Measurements from ENCODE around the gene HOXA3. TPM values are rescaled to one million over a fixed set of nuclear protein-coding genes. Genes with fewer than 3 reads are reported as not detected.

HOXA3 gene
- total RNA-seq, 1 experiment from 2014 or later, result 9.2 TPM

DNA sequence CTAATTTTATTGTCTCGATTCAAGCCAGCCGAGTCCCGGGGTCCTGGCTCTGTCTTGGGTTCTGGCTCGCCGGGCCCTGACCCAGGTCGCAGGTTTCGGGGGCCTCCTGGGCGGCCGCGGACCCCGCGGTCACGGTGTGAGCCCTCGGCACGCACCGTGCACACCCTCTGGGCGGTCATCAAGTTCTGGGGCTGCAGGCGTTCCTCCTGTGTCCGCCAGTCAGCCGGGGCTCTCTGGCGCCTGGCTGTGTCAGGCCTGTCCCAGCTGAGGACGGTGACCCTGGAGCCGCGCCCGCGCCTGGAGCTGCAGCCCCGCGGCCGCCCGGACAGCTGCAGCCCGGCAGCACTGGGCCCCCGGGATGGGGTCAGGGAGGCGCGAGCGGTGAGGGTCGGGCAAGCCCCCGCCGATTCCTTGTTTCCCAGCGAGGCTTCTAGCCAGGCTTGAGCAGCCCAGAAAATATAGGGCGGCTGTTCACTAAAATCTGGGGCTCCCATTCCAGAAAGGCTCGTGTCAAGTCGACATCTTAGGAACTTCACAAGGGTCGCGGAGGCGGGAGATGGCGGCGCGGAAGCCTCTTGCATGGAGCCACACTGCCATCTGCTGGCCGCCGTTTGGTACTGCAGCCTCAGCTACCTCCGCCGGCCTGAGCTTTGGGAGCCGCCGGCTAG, 8.3 kb upstream of the HOXA3 start:
- intact Hi-C loops (cut with micrococcal nuclease), result loop anchor here (1.0 to 10.0 kb wide), 9 partner anchors 474 to 1593 kb away; partner anchors contain the start of genes CBX3 and HNRNPA2B1
- Histone ChIP-seq H3K4me3 (replicated peaks in 1 of 2; ENCODE audit: low read depth in 1 of 2, low read length in 2 of 2) (peak overlapping the region; percentile 49 to 77), H2AFZ (ENCODE audit: low read depth, low read length, poor library complexity, severe bottlenecking) (peak overlapping the region; percentile 39), H3K9me3 (ENCODE audit: control insufficient read depth in 1 of 2, insufficient read depth in 1 of 2, low read depth in 1 of 2, low read length in 2 of 2) (no peaks in the 10 kb centered on the region), H3K9ac (ENCODE audit: low read length) (peak overlapping the region; percentile 89), H3K9me2 (ENCODE audit: insufficient read depth) (no peaks in the 10 kb centered on the region), H3K27ac (ENCODE audit: low read depth, low read length) (peak overlapping the region; percentile 91), H3K27me3 (ENCODE audit: insufficient read depth, low read length) (no peaks in the 10 kb centered on the region), H3K4me1 (ENCODE audit: control insufficient read depth in 1 of 2, insufficient read depth in 2 of 2, low read length in 2 of 2) (peaks cover 14 to 53% of the 10 kb centered on the region in 2 experiments), H3K79me2 (ENCODE audit: insufficient read depth, low read length) (peaks cover 47% of the 10 kb centered on the region), H3K36me3 (ENCODE audit: control insufficient read depth in 1 of 2, insufficient read depth in 2 of 2, low read length in 2 of 2) (peaks cover 0 to 4% of the 10 kb centered on the region in 2 experiments; a peak in 1 of 4 replicates), H4K20me1 (ENCODE audit: insufficient read depth) (no peaks in the 10 kb centered on the region), H3K4me2 (ENCODE audit: low read length) (peak overlapping the region; percentile 97)
- ChIA-PET POLR2A (interaction anchor here (0.7 to 1.4 kb wide), 4 partner anchors 479 to 995 kb away, joined by 3 to 5 read pairs (median 4); no protein-coding TSS in a partner anchor), CTCF (interaction anchor here (0.6 to 3.4 kb wide), 25 partner anchors 8 to 1300 kb away, joined by 3 to 62 read pairs (median 4); partner anchors contain the start of gene HOXA3), RAD21 (ENCODE audit: low non-redundant PET in 1 of 2, low total read pairs in 2 of 2, uncharacterized antibody in 2 of 2, unreplicated experiment in 2 of 2) (interaction anchor here (0.6 to 2.1 kb wide), 11 partner anchors 9 to 791 kb away, joined by 3 to 12 read pairs (median 4); partner anchors contain the start of gene HOXA6 (in 1 of the 2))
- ATAC-seq, result peak; percentile 41
- DNase-seq (ENCODE audit: low read depth, low spot score), result no peak
- no TSS peak for BruUV-seq (replicated peaks)
- no peak for TF ChIP-seq JUND (IDR thresholded peaks at IDR 0.05)
- no peak for TF ChIP-seq POLR2A (IDR thresholded peaks at IDR 0.05; ENCODE audit: borderline replicate concordance, extremely low read depth, insufficient read depth, insufficient read length)
- no peak for TF ChIP-seq RAD21 (IDR thresholded peaks at IDR 0.05; ENCODE audit: low read depth)
- TF ChIP-seq, protein P1, sequence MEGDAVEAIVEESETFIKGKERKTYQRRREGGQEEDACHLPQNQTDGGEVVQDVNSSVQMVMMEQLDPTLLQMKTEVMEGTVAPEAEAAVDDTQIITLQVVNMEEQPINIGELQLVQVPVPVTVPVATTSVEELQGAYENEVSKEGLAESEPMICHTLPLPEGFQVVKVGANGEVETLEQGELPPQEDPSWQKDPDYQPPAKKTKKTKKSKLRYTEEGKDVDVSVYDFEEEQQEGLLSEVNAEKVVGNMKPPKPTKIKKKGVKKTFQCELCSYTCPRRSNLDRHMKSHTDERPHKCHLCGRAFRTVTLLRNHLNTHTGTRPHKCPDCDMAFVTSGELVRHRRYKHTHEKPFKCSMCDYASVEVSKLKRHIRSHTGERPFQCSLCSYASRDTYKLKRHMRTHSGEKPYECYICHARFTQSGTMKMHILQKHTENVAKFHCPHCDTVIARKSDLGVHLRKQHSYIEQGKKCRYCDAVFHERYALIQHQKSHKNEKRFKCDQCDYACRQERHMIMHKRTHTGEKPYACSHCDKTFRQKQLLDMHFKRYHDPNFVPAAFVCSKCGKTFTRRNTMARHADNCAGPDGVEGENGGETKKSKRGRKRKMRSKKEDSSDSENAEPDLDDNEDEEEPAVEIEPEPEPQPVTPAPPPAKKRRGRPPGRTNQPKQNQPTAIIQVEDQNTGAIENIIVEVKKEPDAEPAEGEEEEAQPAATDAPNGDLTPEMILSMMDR (IDR thresholded peaks at IDR 0.05 in 2 of 3, conservative IDR thresholded peaks at IDR 0.05 in 1 of 3; ENCODE audit: borderline replicate concordance in 1 of 3, insufficient read depth in 1 of 3, low read depth in 2 of 3, low read length in 2 of 3), result peak in 2 of 3 experiments; percentile 89 to 95; a peak in 4 of 6 replicates
- TF ChIP-seq SP1 (IDR thresholded peaks at IDR 0.05; ENCODE audit: low read depth), result no peak
- TF ChIP-seq, protein P2, sequence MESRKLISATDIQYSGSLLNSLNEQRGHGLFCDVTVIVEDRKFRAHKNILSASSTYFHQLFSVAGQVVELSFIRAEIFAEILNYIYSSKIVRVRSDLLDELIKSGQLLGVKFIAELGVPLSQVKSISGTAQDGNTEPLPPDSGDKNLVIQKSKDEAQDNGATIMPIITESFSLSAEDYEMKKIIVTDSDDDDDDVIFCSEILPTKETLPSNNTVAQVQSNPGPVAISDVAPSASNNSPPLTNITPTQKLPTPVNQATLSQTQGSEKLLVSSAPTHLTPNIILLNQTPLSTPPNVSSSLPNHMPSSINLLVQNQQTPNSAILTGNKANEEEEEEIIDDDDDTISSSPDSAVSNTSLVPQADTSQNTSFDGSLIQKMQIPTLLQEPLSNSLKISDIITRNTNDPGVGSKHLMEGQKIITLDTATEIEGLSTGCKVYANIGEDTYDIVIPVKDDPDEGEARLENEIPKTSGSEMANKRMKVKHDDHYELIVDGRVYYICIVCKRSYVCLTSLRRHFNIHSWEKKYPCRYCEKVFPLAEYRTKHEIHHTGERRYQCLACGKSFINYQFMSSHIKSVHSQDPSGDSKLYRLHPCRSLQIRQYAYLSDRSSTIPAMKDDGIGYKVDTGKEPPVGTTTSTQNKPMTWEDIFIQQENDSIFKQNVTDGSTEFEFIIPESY (IDR thresholded peaks at IDR 0.05; ENCODE audit: extremely low read depth, insufficient replicate concordance, low read length), result no peak
- TF ChIP-seq ELF1 (IDR thresholded peaks at IDR 0.05; ENCODE audit: borderline replicate concordance, low read depth), result no peak
- TF ChIP-seq CEBPB (IDR thresholded peaks at IDR 0.05; ENCODE audit: low read depth), result no peak
- TF ChIP-seq YY1 (IDR thresholded peaks at IDR 0.05; ENCODE audit: extremely low read depth, insufficient replicate concordance, low read depth, low read length), result peak; percentile 96
- TF ChIP-seq, protein P3, sequence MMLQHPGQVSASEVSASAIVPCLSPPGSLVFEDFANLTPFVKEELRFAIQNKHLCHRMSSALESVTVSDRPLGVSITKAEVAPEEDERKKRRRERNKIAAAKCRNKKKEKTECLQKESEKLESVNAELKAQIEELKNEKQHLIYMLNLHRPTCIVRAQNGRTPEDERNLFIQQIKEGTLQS (IDR thresholded peaks at IDR 0.05), result no peak
- TF ChIP-seq SRF (IDR thresholded peaks at IDR 0.05; ENCODE audit: low read depth), result no peak
- no peak for TF ChIP-seq EZH2phosphoT487 (IDR thresholded peaks at IDR 0.05; ENCODE audit: borderline replicate concordance)
- no peak for TF ChIP-seq FOSL1 (IDR thresholded peaks at IDR 0.05; ENCODE audit: low read depth)
- no peak for TF ChIP-seq EZH2 (IDR thresholded peaks at IDR 0.05)
- TF ChIP-seq, protein P4, sequence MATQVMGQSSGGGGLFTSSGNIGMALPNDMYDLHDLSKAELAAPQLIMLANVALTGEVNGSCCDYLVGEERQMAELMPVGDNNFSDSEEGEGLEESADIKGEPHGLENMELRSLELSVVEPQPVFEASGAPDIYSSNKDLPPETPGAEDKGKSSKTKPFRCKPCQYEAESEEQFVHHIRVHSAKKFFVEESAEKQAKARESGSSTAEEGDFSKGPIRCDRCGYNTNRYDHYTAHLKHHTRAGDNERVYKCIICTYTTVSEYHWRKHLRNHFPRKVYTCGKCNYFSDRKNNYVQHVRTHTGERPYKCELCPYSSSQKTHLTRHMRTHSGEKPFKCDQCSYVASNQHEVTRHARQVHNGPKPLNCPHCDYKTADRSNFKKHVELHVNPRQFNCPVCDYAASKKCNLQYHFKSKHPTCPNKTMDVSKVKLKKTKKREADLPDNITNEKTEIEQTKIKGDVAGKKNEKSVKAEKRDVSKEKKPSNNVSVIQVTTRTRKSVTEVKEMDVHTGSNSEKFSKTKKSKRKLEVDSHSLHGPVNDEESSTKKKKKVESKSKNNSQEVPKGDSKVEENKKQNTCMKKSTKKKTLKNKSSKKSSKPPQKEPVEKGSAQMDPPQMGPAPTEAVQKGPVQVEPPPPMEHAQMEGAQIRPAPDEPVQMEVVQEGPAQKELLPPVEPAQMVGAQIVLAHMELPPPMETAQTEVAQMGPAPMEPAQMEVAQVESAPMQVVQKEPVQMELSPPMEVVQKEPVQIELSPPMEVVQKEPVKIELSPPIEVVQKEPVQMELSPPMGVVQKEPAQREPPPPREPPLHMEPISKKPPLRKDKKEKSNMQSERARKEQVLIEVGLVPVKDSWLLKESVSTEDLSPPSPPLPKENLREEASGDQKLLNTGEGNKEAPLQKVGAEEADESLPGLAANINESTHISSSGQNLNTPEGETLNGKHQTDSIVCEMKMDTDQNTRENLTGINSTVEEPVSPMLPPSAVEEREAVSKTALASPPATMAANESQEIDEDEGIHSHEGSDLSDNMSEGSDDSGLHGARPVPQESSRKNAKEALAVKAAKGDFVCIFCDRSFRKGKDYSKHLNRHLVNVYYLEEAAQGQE (IDR thresholded peaks at IDR 0.05; ENCODE audit: low read depth), result no peak
- TF ChIP-seq ZNF274 (IDR thresholded peaks at IDR 0.05; ENCODE audit: low read depth, low read length), result no peak
- no peak for TF ChIP-seq EGR1 (IDR thresholded peaks at IDR 0.05; ENCODE audit: low read depth)
- TF ChIP-seq, protein P5, sequence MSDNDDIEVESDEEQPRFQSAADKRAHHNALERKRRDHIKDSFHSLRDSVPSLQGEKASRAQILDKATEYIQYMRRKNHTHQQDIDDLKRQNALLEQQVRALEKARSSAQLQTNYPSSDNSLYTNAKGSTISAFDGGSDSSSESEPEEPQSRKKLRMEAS (IDR thresholded peaks at IDR 0.05), result no peak

Data from HCT116 (cell line).